SU-DHL-6 (cell line): ENCODE data around the gene IRF1.
"Not testable (repeated sequence)": the region's sequence is repeated elsewhere in the genome, so short reads cannot be mapped to it uniquely, and the experiment has no call there.

ENCODE experiments used
- H2AFZ ChIP-seq: fragments of 200-600 bp; sonication (generic); 2 replicates; pipeline ENCODE4 v1.6.1; 2014; ENCODE audit warnings: low read depth, mild to moderate bottlenecking, moderate library complexity, mixed read lengths, antibody characterized with exemption, low read length; ENCODE audit not compliant: severe bottlenecking
- H3F3A ChIP-seq: fragments of 200-600 bp; shearing (Covaris generic); 2 replicates; pipeline ENCODE4 v1.6.0; 2016; ENCODE audit warnings: antibody characterized with exemption, mild to moderate bottlenecking; ENCODE audit not compliant: insufficient read depth
- H3K27ac ChIP-seq: fragments of 200-600 bp; sonication (generic); 2 replicates; pipeline ENCODE4 v1.5.1; 2016; ENCODE audit warnings: low read depth, mild to moderate bottlenecking, low read length, moderate library complexity, mixed read lengths
- H3K27me3 ChIP-seq: fragments of 200-600 bp; sonication (generic), shearing (Covaris generic); 2 replicates; pipeline ENCODE4 v1.6.0; 2014; ENCODE audit warnings: mild to moderate bottlenecking, low read length
- H3K36me3 ChIP-seq: fragments of 200-600 bp; sonication (generic); 2 replicates; pipeline ENCODE4 v1.6.1; 2014; ENCODE audit warnings: mild to moderate bottlenecking, low read length, mixed read lengths
- H3K4me2 ChIP-seq: fragments of 300-600, 200-600 bp; shearing (Covaris generic), sonication (generic); 2 replicates; pipeline ENCODE4 v1.6.0; 2014; ENCODE audit warnings: low read length, low read depth, mild to moderate bottlenecking; ENCODE audit not compliant: poor library complexity, severe bottlenecking
- H3K4me3 ChIP-seq: fragments of 200-600 bp; sonication (generic); 2 replicates; pipeline ENCODE4 v1.5.1; 2014; ENCODE audit warnings: antibody characterized with exemption, low read length, mild to moderate bottlenecking, mixed read lengths; ENCODE audit not compliant: insufficient read depth, poor library complexity, severe bottlenecking
- H3K79me2 ChIP-seq: fragments of 200-600 bp; sonication (generic); 2 replicates; pipeline ENCODE4 v1.6.1; 2014; ENCODE audit warnings: mild to moderate bottlenecking, low read length, moderate library complexity; ENCODE audit not compliant: insufficient read depth
- H3K9ac ChIP-seq: fragments of 200-600 bp; sonication (generic); 2 replicates; pipeline ENCODE4 v1.7.0; 2014; ENCODE audit warnings: mild to moderate bottlenecking, low read length
- H3K9me2 ChIP-seq: fragments of 200-600 bp; sonication (generic); replicated peaks from 2 replicates; pipeline ENCODE4 v1.6.1; 2014; ENCODE audit warnings: low read length; ENCODE audit not compliant: insufficient read depth
- H3K9me3 ChIP-seq: fragments of 200-600 bp; sonication (generic); 2 replicates; pipeline ENCODE4 v1.6.1; 2014; ENCODE audit warnings: low read length, mixed read lengths; ENCODE audit not compliant: insufficient read depth
- H4K20me1 ChIP-seq: fragments of 200-600 bp; sonication (generic); 2 replicates; pipeline ENCODE4 v1.6.1; 2014; ENCODE audit warnings: low read depth, mild to moderate bottlenecking, antibody characterized with exemption, low read length, moderate library complexity, mixed read lengths
- EZH2phosphoT487 ChIP-seq: fragments of 200-600 bp; sonication (generic), shearing (Covaris generic); conservative IDR thresholded peaks from 2 replicates; pipeline ENCODE4 v1.6.1; 2018; ENCODE audit warnings: mild to moderate bottlenecking, antibody characterized with exemption, low read length, moderate library complexity, mixed read lengths
- TF ChIP-seq, protein P1 (sequence below): fragments of 200-600 bp; sonication (generic); IDR thresholded peaks from one replicate; pipeline ENCODE4 v1.5.1; 2017; ENCODE audit warnings: antibody characterized with exemption, mild to moderate bottlenecking, low read length, moderate library complexity; ENCODE audit not compliant: insufficient read depth, poor library complexity, severe bottlenecking

IRF1 gene

DNA sequence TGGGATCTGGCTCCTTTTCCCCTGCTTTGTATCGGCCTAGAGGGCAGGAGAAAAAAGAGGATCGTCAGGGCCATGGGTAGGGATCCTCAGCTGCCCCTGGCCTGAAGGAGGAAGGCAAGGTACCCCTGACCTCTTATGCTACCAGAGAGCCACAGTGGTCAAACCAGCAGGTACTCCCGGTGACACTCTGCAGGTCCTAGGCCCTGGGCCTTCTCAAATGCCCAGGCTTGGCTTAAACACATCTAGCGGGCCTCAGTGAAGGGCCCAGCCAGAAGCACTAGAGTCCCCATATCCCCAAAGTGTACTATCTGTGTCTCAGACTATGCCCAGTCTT is 3.5 kb downstream of the IRF1 start:
- peaks cover 9% of the 10 kb centered on the region for H3F3A ChIP-seq
- H3K9me2 ChIP-seq, result no peaks in the 10 kb centered on the region
- no peaks in the 10 kb centered on the region for H3K27me3 ChIP-seq
- H3K9ac ChIP-seq, result no peak overlapping the region
- H3K4me3 ChIP-seq, result no peak overlapping the region
- no peaks in the 10 kb centered on the region for H3K36me3 ChIP-seq
- no peaks in the 10 kb centered on the region for H3K9me3 ChIP-seq
- H3K79me2 ChIP-seq, result peaks cover 4% of the 10 kb centered on the region; the same call in 1 of the 2 replicates
- H2AFZ ChIP-seq, result no peak overlapping the region
- TF ChIP-seq, protein P1, sequence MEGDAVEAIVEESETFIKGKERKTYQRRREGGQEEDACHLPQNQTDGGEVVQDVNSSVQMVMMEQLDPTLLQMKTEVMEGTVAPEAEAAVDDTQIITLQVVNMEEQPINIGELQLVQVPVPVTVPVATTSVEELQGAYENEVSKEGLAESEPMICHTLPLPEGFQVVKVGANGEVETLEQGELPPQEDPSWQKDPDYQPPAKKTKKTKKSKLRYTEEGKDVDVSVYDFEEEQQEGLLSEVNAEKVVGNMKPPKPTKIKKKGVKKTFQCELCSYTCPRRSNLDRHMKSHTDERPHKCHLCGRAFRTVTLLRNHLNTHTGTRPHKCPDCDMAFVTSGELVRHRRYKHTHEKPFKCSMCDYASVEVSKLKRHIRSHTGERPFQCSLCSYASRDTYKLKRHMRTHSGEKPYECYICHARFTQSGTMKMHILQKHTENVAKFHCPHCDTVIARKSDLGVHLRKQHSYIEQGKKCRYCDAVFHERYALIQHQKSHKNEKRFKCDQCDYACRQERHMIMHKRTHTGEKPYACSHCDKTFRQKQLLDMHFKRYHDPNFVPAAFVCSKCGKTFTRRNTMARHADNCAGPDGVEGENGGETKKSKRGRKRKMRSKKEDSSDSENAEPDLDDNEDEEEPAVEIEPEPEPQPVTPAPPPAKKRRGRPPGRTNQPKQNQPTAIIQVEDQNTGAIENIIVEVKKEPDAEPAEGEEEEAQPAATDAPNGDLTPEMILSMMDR, result no peak
- TF ChIP-seq EZH2phosphoT487, result no peak
- no peak overlapping the region for H3K27ac ChIP-seq
- H3K4me2 ChIP-seq, result no peak overlapping the region
- no peaks in the 10 kb centered on the region for H4K20me1 ChIP-seq

DNA sequence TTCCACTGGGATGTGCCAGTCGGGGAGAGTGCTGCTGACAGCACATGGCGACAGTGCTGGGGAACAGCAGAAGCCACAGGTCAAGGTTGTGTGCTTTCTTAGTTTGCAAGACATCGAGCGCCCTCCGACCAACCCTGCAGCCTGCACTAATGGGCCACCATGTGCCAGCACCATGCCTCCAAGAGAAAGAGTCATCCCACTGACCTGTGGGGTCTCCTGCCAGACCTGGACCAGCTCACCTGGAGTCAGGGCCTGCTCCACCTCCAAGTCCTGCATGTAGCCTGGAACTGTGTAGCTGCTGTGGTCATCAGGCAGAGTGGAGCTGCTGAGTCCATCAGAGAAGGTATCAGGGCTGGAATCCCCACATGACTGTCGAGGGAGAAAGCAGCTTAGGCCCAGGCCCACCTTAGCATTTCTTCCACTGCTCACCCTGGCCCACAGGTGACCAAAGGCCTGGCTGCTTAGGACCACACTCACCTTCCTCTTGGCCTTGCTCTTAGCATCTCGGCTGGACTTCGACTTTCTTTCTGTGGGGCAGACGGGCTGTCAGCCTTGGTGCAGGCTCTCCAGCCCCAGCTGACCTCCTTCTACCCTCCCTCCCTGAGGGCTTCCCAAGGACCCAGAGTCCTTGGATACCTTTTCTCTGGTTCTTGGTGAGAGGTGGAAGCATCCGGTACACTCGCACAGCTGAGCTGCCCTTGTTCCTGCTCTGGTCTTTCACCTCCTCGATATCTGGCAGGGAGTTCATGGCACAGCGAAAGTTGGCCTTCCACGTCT is 4.1 kb downstream of the IRF1 start:
- H3K9ac ChIP-seq, result no peak overlapping the region
- no peak overlapping the region for H3K4me3 ChIP-seq
- no peaks in the 10 kb centered on the region for H3K27me3 ChIP-seq
- H3K27ac ChIP-seq, result no peak overlapping the region
- H3K79me2 ChIP-seq, result peaks cover 4% of the 10 kb centered on the region; the same call in 1 of the 2 replicates
- H3K9me2 ChIP-seq, result no peaks in the 10 kb centered on the region
- H3K4me2 ChIP-seq, result no peak overlapping the region
- H4K20me1 ChIP-seq, result no peaks in the 10 kb centered on the region
- H2AFZ ChIP-seq, result no peak overlapping the region
- peaks cover 9% of the 10 kb centered on the region for H3F3A ChIP-seq
- no peaks in the 10 kb centered on the region for H3K36me3 ChIP-seq
- TF ChIP-seq, protein P1, result no peak
- H3K9me3 ChIP-seq, result no peaks in the 10 kb centered on the region

DNA sequence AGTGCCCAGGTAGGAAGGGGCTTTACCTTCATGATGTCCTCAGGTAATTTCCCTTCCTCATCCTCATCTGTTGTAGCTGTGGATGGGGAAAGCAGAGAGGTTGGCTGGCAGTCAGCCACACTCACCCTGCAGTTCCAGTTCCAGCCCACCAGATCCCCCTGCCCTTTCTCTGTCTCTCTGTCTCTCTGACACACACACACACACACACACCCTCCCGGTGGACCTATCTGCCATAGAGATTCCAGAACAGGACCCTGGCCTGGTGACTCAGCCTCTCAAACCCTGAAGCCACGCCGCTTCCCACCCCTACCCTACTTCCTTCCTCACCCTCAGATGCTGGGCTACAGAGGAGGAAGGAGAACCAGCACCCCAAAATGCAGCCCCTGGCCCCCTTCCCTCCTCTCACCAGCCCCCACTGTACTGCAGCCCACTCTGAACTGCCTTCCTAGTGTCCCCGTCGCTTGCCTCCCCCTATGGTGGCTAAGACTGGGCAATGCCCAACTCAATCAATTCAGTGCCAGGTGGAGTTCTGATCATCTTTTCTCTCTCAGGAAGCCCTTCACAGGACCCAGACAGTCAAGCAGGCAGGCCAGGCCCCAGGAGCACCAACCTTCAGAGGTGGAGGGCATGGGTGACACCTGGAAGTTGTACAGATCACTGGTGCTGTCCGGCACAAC is 4.8 kb downstream of the IRF1 start:
- H3F3A ChIP-seq, result peaks cover 9% of the 10 kb centered on the region
- H3K79me2 ChIP-seq, result peaks cover 4% of the 10 kb centered on the region; the same call in 1 of the 2 replicates
- no peak overlapping the region for H3K4me3 ChIP-seq
- no peaks in the 10 kb centered on the region for H3K9me2 ChIP-seq
- no peaks in the 10 kb centered on the region for H3K36me3 ChIP-seq
- H3K9ac ChIP-seq, result no peak overlapping the region
- no peak overlapping the region for H3K27ac ChIP-seq
- no peak overlapping the region for H2AFZ ChIP-seq
- TF ChIP-seq EZH2phosphoT487, result no peak
- H4K20me1 ChIP-seq, result no peaks in the 10 kb centered on the region
- H3K27me3 ChIP-seq, result no peaks in the 10 kb centered on the region
- H3K4me2 ChIP-seq, result no peak overlapping the region
- H3K9me3 ChIP-seq, result no peaks in the 10 kb centered on the region

DNA sequence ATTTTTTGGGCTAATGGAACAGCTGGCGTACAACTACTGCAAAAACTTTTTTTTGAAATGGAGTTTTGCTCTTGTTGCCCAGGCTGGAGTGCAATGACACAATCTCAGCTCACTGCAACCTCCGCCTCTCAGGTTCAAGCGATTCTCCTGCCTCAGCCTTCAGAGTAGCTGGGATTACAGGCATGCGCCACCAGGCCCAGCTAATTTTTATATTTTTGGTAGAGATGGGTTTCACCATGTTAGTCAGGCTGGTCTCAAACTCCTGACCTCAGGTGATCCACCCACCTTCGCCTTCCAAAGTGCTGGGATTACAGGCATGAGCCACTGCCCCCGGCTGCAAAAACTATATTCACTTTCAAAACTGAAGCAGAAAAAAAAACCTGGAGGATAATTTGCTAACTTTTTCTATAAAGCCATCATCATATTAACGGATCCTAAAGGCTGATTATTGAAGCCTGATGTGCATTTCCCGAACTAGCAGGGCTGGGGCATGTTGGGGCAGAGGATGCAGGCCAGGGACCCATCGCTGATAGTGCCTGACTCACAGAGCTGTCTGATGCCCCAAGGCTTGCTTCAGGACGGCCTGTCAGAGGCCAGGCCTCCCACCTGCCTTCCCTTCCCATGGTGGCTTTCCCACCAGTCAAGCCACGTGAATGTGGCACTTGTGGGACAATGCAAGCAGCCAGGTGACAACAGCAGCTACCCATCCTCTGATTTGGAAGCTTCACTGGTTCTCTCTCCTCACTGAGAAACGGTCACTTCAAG is 5.5 kb downstream of the IRF1 start:
- not testable (repeated sequence) for H3K79me2 ChIP-seq, H4K20me1 ChIP-seq, H3K9me3 ChIP-seq, H3K36me3 ChIP-seq, H2AFZ ChIP-seq, H3K9ac ChIP-seq, H3K27ac ChIP-seq, H3F3A ChIP-seq, H3K4me2 ChIP-seq, H3K27me3 ChIP-seq, H3K9me2 ChIP-seq, H3K4me3 ChIP-seq
